K562 (cell line): ENCODE results near the gene MCFD2. TPM values are rescaled to one million over a fixed set of nuclear protein-coding genes. Genes with fewer than 3 reads are reported as not detected.
A peak's percentile ranks its signal among the peaks of the same experiment; 100 is the strongest.

Source experiments
- ATAC-seq: fragments of 200-7000 bp; cut with Tn5 transposase; 3 replicates; pipeline ENCODE4 v1.9.1; 2020; ENCODE audit warnings: moderate library complexity
- BruUV-seq: library from RNA; stranded (reverse); fragments of 400-500 nt; replicated peaks from 2 replicates; lab custom pipeline; 2021; lab: Mats Ljungman, UMichigan
- CTCF ChIA-PET: fragments of 300-600 bp; formaldehyde crosslinking; extraction: SDS; loops from one replicate; lab custom pipeline; 2021; ENCODE audit warnings: low intra/inter-chr PET ratio; lab: Yijun Ruan, JAX
- POLR2A ChIA-PET: fragments of 300-600, 350-650 bp; sonication (Branson Sonifier 250); formaldehyde crosslinking; extraction: SDS; loops from one replicate; lab custom pipeline; 2021; ENCODE audit warnings: antibody characterized with exemption, inconsistent platforms; lab: Yijun Ruan, JAX
- DNase-seq, 4 experiments: peaks; one replicate each; pipeline versions ENCODE4 v3.0.0 to v3.0.0-alpha.2; 2011 to 2018; ENCODE audit warnings: low spot score in 3 of 4, mixed read lengths in 3 of 4; ENCODE audit errors: extremely low read depth in 1 of 4
- FAIRE-seq: peaks from 2 replicates; lab custom pipeline; 2011; peaks lifted over from hg19 to GRCh38; lab: Jason Lieb, UNC
- H2AFZ ChIP-seq: 2 replicates; pipeline ENCODE4 v1.6.0; 2011; ENCODE audit warnings: low read depth, low read length, control low read depth, inconsistent platforms
- H3K27ac ChIP-seq: fragments of 200-600 bp; 3 replicates; pipeline ENCODE4 v1.8.0; 2011; ENCODE audit warnings: low read depth, mild to moderate bottlenecking, control low read depth, inconsistent platforms, low read length, moderate library complexity, mixed read lengths; ENCODE audit errors: extremely low read depth
- H3K27me3 ChIP-seq, 2 experiments: fragments of 300-600 bp in 1 of 2; 2 replicates in 1 of 2; 3 replicates in 1 of 2; pipeline versions ENCODE4 v1.6.0 to v1.8.0; 2011; ENCODE audit warnings: inconsistent platforms in 2 of 2, low read length in 2 of 2, mild to moderate bottlenecking in 1 of 2, mixed read lengths in 1 of 2, moderate library complexity in 1 of 2; ENCODE audit not compliant: control insufficient read depth in 2 of 2, insufficient read depth in 2 of 2
- H3K36me3 ChIP-seq: fragments of 300-600 bp; 3 replicates; pipeline ENCODE4 v1.8.0; 2011; ENCODE audit warnings: mild to moderate bottlenecking, low read length, inconsistent platforms; ENCODE audit not compliant: control insufficient read depth, insufficient read depth
- H3K4me1 ChIP-seq, 2 experiments: fragments of 200-600 bp in 1 of 2; replicated peaks in 1 of 2; 2 replicates in 1 of 2; 3 replicates in 1 of 2; pipeline versions ENCODE4 v1.5.1 to v1.8.0; 2011; ENCODE audit warnings: inconsistent platforms in 2 of 2, low read length in 2 of 2, mild to moderate bottlenecking in 1 of 2, mixed read lengths in 1 of 2, moderate library complexity in 1 of 2; ENCODE audit not compliant: control insufficient read depth in 2 of 2, insufficient read depth in 2 of 2
- H3K4me2 ChIP-seq: 2 replicates; pipeline ENCODE4 v1.6.1; 2011; ENCODE audit warnings: low read length, control low read depth, inconsistent platforms, mixed read lengths; ENCODE audit not compliant: insufficient read depth
- H3K4me3 ChIP-seq: fragments of 200-600 bp; sonication (generic), shearing (Covaris generic); 2 replicates; pipeline ENCODE4 v1.5.1; 2016; ENCODE audit warnings: control low read depth, inconsistent platforms
- H3K79me2 ChIP-seq: fragments of 200-600 bp; 3 replicates; pipeline ENCODE4 v1.8.0; 2011; ENCODE audit warnings: low read length, inconsistent platforms; ENCODE audit not compliant: control insufficient read depth, insufficient read depth
- H3K9ac ChIP-seq, 2 experiments: 2 replicates each; pipeline versions ENCODE4 v1.6.0 to v1.6.1; 2011; ENCODE audit warnings: low read depth in 2 of 2, low read length in 2 of 2, control low read depth in 1 of 2, inconsistent platforms in 1 of 2, mild to moderate bottlenecking in 1 of 2, mixed read lengths in 1 of 2; ENCODE audit not compliant: insufficient read depth in 1 of 2
- H3K9me1 ChIP-seq: one replicate; pipeline ENCODE4 v1.6.0; 2011; ENCODE audit warnings: inconsistent platforms, mild to moderate bottlenecking, low read length, moderate library complexity; ENCODE audit not compliant: control insufficient read depth, insufficient read depth
- H3K9me3 ChIP-seq: replicated peaks from 2 replicates; pipeline ENCODE4 v1.5.1; 2011; ENCODE audit warnings: low read depth, low read length, inconsistent platforms; ENCODE audit not compliant: control insufficient read depth, insufficient read depth
- H4K20me1 ChIP-seq: replicated peaks from 2 replicates; pipeline ENCODE4 v1.6.1; 2011; ENCODE audit warnings: low read length, inconsistent platforms, mixed read lengths; ENCODE audit not compliant: control insufficient read depth, insufficient read depth
- ESRRA ChIP-seq: fragments of 450-650 bp; IDR thresholded peaks from 2 replicates; pipeline ENCODE4 v1.6.1; 2014; ENCODE audit warnings: low read depth, mild to moderate bottlenecking, moderate library complexity, borderline replicate concordance
- HSF4 ChIP-seq: fragments of 250-450 bp; sonication (Bioruptor Pico); IDR thresholded peaks from 2 replicates; pipeline ENCODE4 v2.1.2; 2022; ENCODE audit warnings: mild to moderate bottlenecking, moderate library complexity, borderline replicate concordance
- KLF13 ChIP-seq: fragments of 450-650 bp; IDR thresholded peaks from 2 replicates; pipeline ENCODE4 v1.6.1; 2016; ENCODE audit warnings: missing genetic modification characterization, low read depth, mild to moderate bottlenecking, missing compliant biosample characterization, moderate library complexity, borderline replicate concordance
- MAFK ChIP-seq: IDR thresholded peaks from 2 replicates; pipeline ENCODE4 v1.6.1; 2011; ENCODE audit warnings: low read length, improper control_type of control experiment
- NRF1 ChIP-seq, 2 experiments: fragments of 450-650 bp; IDR thresholded peaks in 1 of 2; conservative IDR thresholded peaks in 1 of 2; 2 replicates each; pipeline ENCODE4 v1.6.1; 2014; ENCODE audit warnings: mild to moderate bottlenecking in 2 of 2
- OTX1 ChIP-seq: fragments of 450-650 bp; formaldehyde crosslinking; IDR thresholded peaks from 2 replicates; pipeline ENCODE4 v1.4.0; 2022; ENCODE audit warnings: mild to moderate bottlenecking
- POLR2B ChIP-seq: fragments of 450-650 bp; IDR thresholded peaks from 2 replicates; pipeline ENCODE4 v1.6.1; 2018; ENCODE audit warnings: low read depth; ENCODE audit not compliant: partially characterized antibody
- PTRF ChIP-seq: fragments of 450-650 bp; IDR thresholded peaks from 2 replicates; pipeline ENCODE4 v1.6.1; 2016; ENCODE audit warnings: mild to moderate bottlenecking, missing genetic modification characterization, missing compliant biosample characterization
- RBM34 ChIP-seq: fragments of 200-400 bp; formaldehyde crosslinking; IDR thresholded peaks from 2 replicates; pipeline ENCODE4 v1.6.1; 2018; ENCODE audit warnings: low read length, borderline replicate concordance; ENCODE audit not compliant: insufficient read depth
- RBM39 ChIP-seq: fragments of 200-400 bp; formaldehyde crosslinking; optimal IDR thresholded peaks from 2 replicates; pipeline ENCODE3; 2018; ENCODE audit warnings: low read depth, low read length
- SP2 ChIP-seq: IDR thresholded peaks from 2 replicates; pipeline ENCODE4 v1.6.1; 2011; ENCODE audit warnings: mild to moderate bottlenecking, low read depth, low read length, moderate library complexity; ENCODE audit not compliant: poor library complexity, severe bottlenecking; ENCODE audit errors: extremely low read depth
- TCF7 ChIP-seq: sonication (generic); IDR thresholded peaks from 2 replicates; pipeline ENCODE4 v1.6.1; 2016; ENCODE audit warnings: antibody characterized with exemption, borderline replicate concordance
- U2AF2 ChIP-seq: fragments of 200-400 bp; formaldehyde crosslinking; optimal IDR thresholded peaks from 2 replicates; pipeline ENCODE3; 2017; ENCODE audit warnings: low read depth, mild to moderate bottlenecking, low read length
- ZNF347 ChIP-seq: fragments of 450-650 bp; formaldehyde crosslinking; IDR thresholded peaks from 2 replicates; pipeline ENCODE4 v1.4.0; 2020; ENCODE audit warnings: low read depth, mild to moderate bottlenecking, moderate library complexity
- WGBS: fragments of 100-300 bp; shearing (Covaris generic); methylation state at CpG from one replicate; pipeline ENCODE4 v1.1.6; 2016; ENCODE audit warnings: low coverage, mixed read lengths; ENCODE audit not compliant: insufficient coverage; ENCODE audit errors: missing lambda C conversion rate; 5-methylcytosine and 5-hydroxymethylcytosine counted together
- in situ Hi-C: fragments of 300-500 bp; cut with MboI; formaldehyde crosslinking; loops from 4 replicates; pipeline ENCODE4 v1.15.0; 2018; ENCODE audit warnings: inconsistent platforms, mixed read lengths
- intact Hi-C: fragments of 100-400 bp; cut with micrococcal nuclease; formaldehyde crosslinking; loops from 2 replicates; pipeline ENCODE4 v1.14.2; 2022
- polyA plus RNA-seq, 8 experiments: library from polyadenylated mRNA; depleted of rRNA in 4 of 8; stranded (reverse) in 5 of 8; unstranded in 3 of 8; fragments of >200 nt; fragmentation: Nextera tagmentation in 2 of 8; fragmentation: Illumina TruSeq in 1 of 8; extraction: Ambion mirVana in 2 of 8; extraction: Trizol in 1 of 8; gene quantifications; 2 replicates each; pipeline versions ENCODE4 v1.2.1 to v1.2.3, GENCODE V29; 2011 to 2014; ENCODE audit warnings: inconsistent platforms in 1 of 8, missing spikeins in 1 of 8
- total RNA-seq, 7 experiments: library from RNA; depleted of rRNA in 6 of 7; stranded (reverse); fragments of >200 nt in 6 of 7; fragmentation: Illumina TruSeq in 2 of 7; extraction: Trizol in 2 of 7; gene quantifications; 2 replicates each; pipeline versions ENCODE4 v1.2.1 to v1.2.3, GENCODE V29; 2011 to 2021; ENCODE audit warnings: low replicate concordance in 1 of 7
- TF ChIP-seq, protein P1 (sequence below): fragments of 250-450 bp; sonication (Bioruptor Pico); IDR thresholded peaks from 2 replicates; pipeline ENCODE4 v1.6.1; 2021; ENCODE audit warnings: mild to moderate bottlenecking
- TF ChIP-seq, protein P2 (sequence below), 2 experiments: IDR thresholded peaks; 2 replicates each; pipeline ENCODE4 v1.6.1; 2011; ENCODE audit warnings: borderline replicate concordance in 1 of 2, control low read depth in 1 of 2, low read depth in 1 of 2, low read length in 1 of 2, mild to moderate bottlenecking in 1 of 2, mixed read lengths in 1 of 2, moderate library complexity in 1 of 2; ENCODE audit not compliant: insufficient read depth in 1 of 2, insufficient read length in 1 of 2, poor library complexity in 1 of 2, severe bottlenecking in 1 of 2; ENCODE audit errors: extremely low read depth in 1 of 2
- TF ChIP-seq, protein P3 (sequence below): fragments of 250-450 bp; sonication (Bioruptor Pico); IDR thresholded peaks from 2 replicates; pipeline ENCODE4 v1.5.0; 2020; ENCODE audit warnings: mild to moderate bottlenecking

MCFD2 gene
- total and polyA plus RNA-seq, 9 of the 15 experiments (the other 6 are each of a cell fraction or from before 2014, with no cell fraction given): 78.6 to 237 (median 123) TPM

DNA sequence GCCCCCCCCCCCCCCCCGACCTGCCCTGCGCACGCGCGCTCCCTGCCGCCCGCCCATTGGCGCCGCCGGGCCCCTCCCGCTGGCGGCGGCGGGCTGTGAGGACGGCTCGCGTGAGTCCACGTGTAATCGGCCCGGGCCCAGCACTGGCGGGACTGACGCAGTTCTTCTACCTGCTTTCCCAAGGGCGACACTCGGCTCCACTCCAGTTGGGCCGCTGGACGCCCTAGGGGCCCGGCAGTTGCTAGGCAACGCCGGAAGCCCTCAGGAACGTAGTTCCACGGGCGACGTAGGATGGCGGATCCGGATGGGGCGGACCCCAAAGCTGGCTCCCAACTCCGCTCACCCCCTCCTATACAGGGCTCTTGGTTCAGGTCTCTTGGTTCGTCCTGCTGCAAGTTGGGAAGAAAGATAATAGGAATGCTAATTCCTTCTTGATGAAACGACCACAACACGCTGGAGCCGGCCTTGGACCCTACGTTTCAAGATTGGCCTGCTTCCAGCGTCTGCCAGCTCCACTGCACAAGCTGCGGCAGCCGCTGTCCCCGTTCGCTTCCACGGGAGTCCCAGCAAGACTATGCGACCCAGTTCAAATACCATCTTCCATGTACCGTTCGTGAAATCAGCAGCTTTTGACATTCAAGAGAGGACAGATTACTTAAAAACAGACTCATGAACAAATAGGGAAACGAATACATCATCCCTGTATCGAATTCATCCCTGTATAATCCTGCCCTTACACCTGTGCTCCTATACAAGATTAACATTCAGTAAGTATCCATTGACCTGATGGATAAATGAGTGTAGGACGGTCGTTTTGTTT is 415 bp upstream of the MCFD2 start:
- H3K9me1 ChIP-seq: no peaks in the 10 kb centered on the region
- ChIA-PET CTCF (no interaction called here), POLR2A (interaction anchor here (0.6 to 0.8 kb wide), 4 partner anchors 8 to 1214 kb away, joined by 3 read pairs; no protein-coding TSS in a partner anchor)
- H3K4me1 ChIP-seq: peaks cover 24 to 35% of the 10 kb centered on the region in 2 experiments; a peak in 4 of 5 replicates
- FAIRE-seq: peak; percentile 73
- peaks cover 60% of the 10 kb centered on the region for H3K79me2 ChIP-seq
- peak; percentile 94 to 98 (median 98) for DNase-seq
- in situ Hi-C loops (loop anchor here (10.0 kb wide), 1 partner anchor 409 kb away; no protein-coding TSS in a partner anchor), intact Hi-C loops (loop anchor here (10.0 kb wide), 1 partner anchor 409 kb away; no protein-coding TSS in a partner anchor)
- H4K20me1 ChIP-seq: peaks cover 3% of the 10 kb centered on the region; the same call in 1 of the 2 replicates
- H3K4me2 ChIP-seq: peak overlapping the region; percentile 99
- no peaks in the 10 kb centered on the region for H3K27me3 ChIP-seq
- peak overlapping the region; percentile 72 for H3K27ac ChIP-seq
- H3K36me3 ChIP-seq: peaks cover 19% of the 10 kb centered on the region
- no peaks in the 10 kb centered on the region for H3K9me3 ChIP-seq
- BruUV-seq: TSS peak; percentile 83
- H3K9ac ChIP-seq: peak overlapping the region; percentile 79 to 99
- peak; percentile 82 for ATAC-seq
- WGBS: under 1% methylated on average over 41 of the region's 55 CpGs
- peak overlapping the region; percentile 88 for H2AFZ ChIP-seq
- H3K4me3 ChIP-seq: peak overlapping the region; percentile 92
- TF ChIP-seq, protein P1, sequence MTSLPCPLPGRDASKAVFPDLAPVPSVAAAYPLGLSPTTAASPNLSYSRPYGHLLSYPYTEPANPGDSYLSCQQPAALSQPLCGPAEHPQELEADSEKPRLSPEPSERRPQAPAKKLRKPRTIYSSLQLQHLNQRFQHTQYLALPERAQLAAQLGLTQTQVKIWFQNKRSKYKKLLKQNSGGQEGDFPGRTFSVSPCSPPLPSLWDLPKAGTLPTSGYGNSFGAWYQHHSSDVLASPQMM: no peak
- TF ChIP-seq PTRF (no peak), SP2 (no peak), NRF1 (conservative IDR thresholded peaks at IDR 0.05 in 1 of 2, IDR thresholded peaks at IDR 0.05 in 1 of 2) (peak; percentile 81 to 85), POLR2B (peak; percentile 25), ZNF347 (CRISPR knock-in tag) (no peak), RBM34 (no peak), MAFK (no peak), OTX1 (CRISPR knock-in tag) (no peak), TCF7 (no peak), U2AF2 (no peak), RBM39 (no peak), ESRRA (peak; percentile 37; the same call in 1 of the 2 replicates), KLF13 (0 out of 2 replicates have a peak, but pooled peaks have one; percentile 26), HSF4 (no peak)
- TF ChIP-seq, protein P2, sequence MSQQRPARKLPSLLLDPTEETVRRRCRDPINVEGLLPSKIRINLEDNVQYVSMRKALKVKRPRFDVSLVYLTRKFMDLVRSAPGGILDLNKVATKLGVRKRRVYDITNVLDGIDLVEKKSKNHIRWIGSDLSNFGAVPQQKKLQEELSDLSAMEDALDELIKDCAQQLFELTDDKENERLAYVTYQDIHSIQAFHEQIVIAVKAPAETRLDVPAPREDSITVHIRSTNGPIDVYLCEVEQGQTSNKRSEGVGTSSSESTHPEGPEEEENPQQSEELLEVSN (IDR thresholded peaks at IDR 0.05; ENCODE audit: borderline replicate concordance in 1 of 2, extremely low read depth in 1 of 2, insufficient read depth in 1 of 2, insufficient read length in 1 of 2, low read depth in 1 of 2, low read length in 1 of 2, poor library complexity in 1 of 2, severe bottlenecking in 1 of 2): peak; percentile 88 to 95
- TF ChIP-seq, protein P3, sequence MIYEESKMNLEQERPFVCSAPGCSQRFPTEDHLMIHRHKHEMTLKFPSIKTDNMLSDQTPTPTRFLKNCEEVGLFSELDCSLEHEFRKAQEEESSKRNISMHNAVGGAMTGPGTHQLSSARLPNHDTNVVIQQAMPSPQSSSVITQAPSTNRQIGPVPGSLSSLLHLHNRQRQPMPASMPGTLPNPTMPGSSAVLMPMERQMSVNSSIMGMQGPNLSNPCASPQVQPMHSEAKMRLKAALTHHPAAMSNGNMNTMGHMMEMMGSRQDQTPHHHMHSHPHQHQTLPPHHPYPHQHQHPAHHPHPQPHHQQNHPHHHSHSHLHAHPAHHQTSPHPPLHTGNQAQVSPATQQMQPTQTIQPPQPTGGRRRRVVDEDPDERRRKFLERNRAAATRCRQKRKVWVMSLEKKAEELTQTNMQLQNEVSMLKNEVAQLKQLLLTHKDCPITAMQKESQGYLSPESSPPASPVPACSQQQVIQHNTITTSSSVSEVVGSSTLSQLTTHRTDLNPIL: no peak
